Keratinocyte (primary cell): ENCODE data around the gene EDEM1.

ENCODE experiments used
- CTCF ChIP-seq, 3 experiments: IDR thresholded peaks in 1 of 3; conservative IDR thresholded peaks in 1 of 3; optimal IDR thresholded peaks in 1 of 3; 2 replicates in 2 of 3; 3 replicates in 1 of 3; pipeline versions ENCODE3 to v1.5.1; 2011; ENCODE audit warnings: low read length in 3 of 3, mild to moderate bottlenecking in 3 of 3, moderate library complexity in 2 of 3, control low read depth in 1 of 3, inconsistent platforms in 1 of 3; ENCODE audit not compliant: insufficient read depth in 2 of 3; ENCODE audit errors: extremely low read depth in 1 of 3
- EZH2 ChIP-seq: IDR thresholded peaks from one replicate; pipeline ENCODE4 v1.6.1; 2012; ENCODE audit warnings: inconsistent platforms, mild to moderate bottlenecking, low read length, moderate library complexity

GRCh38 chr3:5145120-5145519, 42.4 kb upstream of the EDEM1 start:
- TF ChIP-seq CTCF (optimal IDR thresholded peaks at IDR 0.05 in 1 of 3, IDR thresholded peaks at IDR 0.05 in 1 of 3, conservative IDR thresholded peaks at IDR 0.05 in 1 of 3; ENCODE audit: extremely low read depth in 1 of 3, insufficient read depth in 2 of 3, low read length in 3 of 3) (no peak), EZH2 (no peak)
